GM12891 (cell line): ENCODE results near the gene PLA2G2D.

Experiments
- PAX5 ChIP-seq: IDR thresholded peaks from 2 replicates; pipeline ENCODE4 v1.6.1; 2011; ENCODE audit warnings: low read length, moderate library complexity, mild to moderate bottlenecking; ENCODE audit not compliant: insufficient read depth, severe bottlenecking
- POLR2A ChIP-seq: IDR thresholded peaks from 2 replicates; pipeline ENCODE4 v1.6.1; 2011; ENCODE audit warnings: low read depth, low read length, control low read depth
- POLR2AphosphoS5 ChIP-seq: IDR thresholded peaks from 2 replicates; pipeline ENCODE4 v1.6.1; 2011; ENCODE audit warnings: low read depth, low read length, control low read depth
- POU2F2 ChIP-seq: IDR thresholded peaks from 2 replicates; pipeline ENCODE4 v1.6.1; 2011; ENCODE audit warnings: low read depth, mild to moderate bottlenecking, control low read depth, low read length, moderate library complexity
- SPI1 ChIP-seq: IDR thresholded peaks from 2 replicates; pipeline ENCODE4 v1.6.1; 2011; ENCODE audit warnings: low read depth, low read length, control low read depth
- TAF1 ChIP-seq: IDR thresholded peaks from 2 replicates; pipeline ENCODE4 v1.6.1; 2011; ENCODE audit warnings: low read depth, low read length, control low read depth

DNA sequence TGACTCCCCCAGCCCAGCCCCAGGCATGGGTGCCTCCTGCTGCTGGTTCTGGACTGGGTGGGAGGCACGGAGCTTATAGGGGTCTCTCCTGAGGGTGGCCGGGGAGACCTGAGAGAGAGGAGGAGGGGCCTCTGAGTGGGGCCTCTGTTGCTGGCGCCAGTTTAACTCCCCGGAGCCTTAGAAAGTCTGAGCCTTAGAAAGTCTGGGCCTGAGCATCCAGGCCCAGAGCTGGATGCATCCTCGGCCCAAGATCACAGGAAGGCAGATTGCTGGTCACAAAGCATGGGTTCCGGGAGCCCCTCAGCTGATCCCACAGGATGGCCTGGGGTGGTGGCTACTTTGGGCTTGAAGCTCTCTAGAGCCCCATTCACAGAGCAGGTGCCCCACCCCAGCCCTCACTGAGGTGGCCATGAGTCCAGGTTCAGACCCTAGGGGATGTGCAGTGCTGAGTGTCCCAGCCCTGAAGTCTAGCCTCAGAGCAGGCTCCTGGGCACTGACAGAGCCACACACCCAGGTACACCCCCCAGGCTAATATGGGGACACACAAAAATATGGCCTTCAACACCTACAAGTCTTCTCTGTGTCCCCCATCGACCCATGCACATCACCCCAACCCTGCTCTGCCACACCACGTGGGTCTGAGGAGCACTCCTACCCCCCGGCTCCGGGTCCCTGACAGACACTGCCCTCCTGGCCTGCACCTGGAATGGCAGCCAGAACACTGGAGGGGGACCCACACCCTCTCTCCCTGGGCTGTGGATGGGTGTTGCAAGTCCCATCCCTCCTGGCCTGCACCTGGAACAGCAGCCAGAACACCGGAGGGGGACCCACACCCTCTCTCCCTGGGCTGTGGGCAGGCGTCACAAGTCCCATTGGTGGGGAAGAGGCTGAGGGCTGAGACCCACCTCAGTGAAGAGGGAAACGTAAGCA lies 29.5 kb upstream of the PLA2G2D start:
- TF ChIP-seq POLR2A (no peak), POLR2AphosphoS5 (no peak), TAF1 (no peak), PAX5 (no peak), POU2F2 (no peak), SPI1 (no peak)
